Hepatocyte (in vitro differentiated cells): Measurements from ENCODE around the gene SLX9. TPM values are rescaled to one million over a fixed set of nuclear protein-coding genes. Genes with fewer than 3 reads are reported as not detected.
A peak's percentile ranks its signal among the peaks of the same experiment; 100 is the strongest.

ENCODE experiments used
- DNase-seq: peaks from one replicate; pipeline ENCODE4 v3.0.0-alpha.2; 2016; ENCODE audit warnings: low spot score
- H2AFZ ChIP-seq: fragments of 200-600 bp; sonication (generic); 2 replicates; pipeline ENCODE4 v1.6.0; 2016; ENCODE audit warnings: antibody characterized with exemption, mild to moderate bottlenecking
- H3K27ac ChIP-seq: fragments of 200-600 bp; sonication (generic); 2 replicates; pipeline ENCODE4 v1.5.1; 2016; ENCODE audit warnings: mild to moderate bottlenecking
- H3K27me3 ChIP-seq: fragments of 200-600 bp; sonication (generic); 2 replicates; pipeline ENCODE4 v1.6.1; 2016
- H3K36me3 ChIP-seq: fragments of 200-600 bp; sonication (generic); replicated peaks from 2 replicates; pipeline ENCODE4 v1.5.1; 2016; ENCODE audit warnings: low read depth; ENCODE audit not compliant: insufficient read depth
- H3K4me1 ChIP-seq: fragments of 200-600 bp; sonication (generic); 2 replicates; pipeline ENCODE4 v1.5.1; 2016; ENCODE audit warnings: mild to moderate bottlenecking, moderate library complexity; ENCODE audit not compliant: insufficient read depth
- H3K4me2 ChIP-seq: fragments of 200-600 bp; sonication (generic); 2 replicates; pipeline ENCODE4 v1.6.0; 2016
- H3K4me3 ChIP-seq: fragments of 200-600 bp; sonication (generic); 2 replicates; pipeline ENCODE4 v1.5.1; 2016; ENCODE audit warnings: mild to moderate bottlenecking
- H3K79me2 ChIP-seq: fragments of 200-600 bp; sonication (generic); 2 replicates; pipeline ENCODE4 v1.6.0; 2017; ENCODE audit warnings: mild to moderate bottlenecking
- H3K9me2 ChIP-seq: fragments of 200-600 bp; sonication (generic); replicated peaks from 2 replicates; pipeline ENCODE4 v1.6.0; 2017; ENCODE audit warnings: mild to moderate bottlenecking; ENCODE audit not compliant: insufficient read depth
- H3K9me3 ChIP-seq: fragments of 200-600 bp; sonication (generic); 2 replicates; pipeline ENCODE4 v1.5.1; 2016; ENCODE audit warnings: low read depth, mild to moderate bottlenecking
- H4K20me1 ChIP-seq: fragments of 200-600 bp; sonication (generic); 2 replicates; pipeline ENCODE4 v1.6.0; 2016; ENCODE audit warnings: mild to moderate bottlenecking; ENCODE audit not compliant: insufficient read depth, poor library complexity, severe bottlenecking
- CTCF ChIP-seq: fragments of 200-600 bp; sonication (generic); IDR thresholded peaks from 2 replicates; pipeline ENCODE4 v1.5.1; 2016; ENCODE audit warnings: antibody characterized with exemption, mild to moderate bottlenecking; ENCODE audit not compliant: poor library complexity
- EZH2 ChIP-seq: fragments of 200-600 bp; sonication (generic); IDR thresholded peaks from 2 replicates; pipeline ENCODE4 v1.6.1; 2016; ENCODE audit warnings: antibody characterized with exemption, mild to moderate bottlenecking, borderline replicate concordance
- EZH2phosphoT487 ChIP-seq: fragments of 200-600 bp; sonication (generic); IDR thresholded peaks from one replicate; pipeline ENCODE4 v1.6.1; 2018; ENCODE audit warnings: antibody characterized with exemption, mild to moderate bottlenecking, low read depth, moderate library complexity; ENCODE audit not compliant: unreplicated experiment, severe bottlenecking
- WGBS: methylation state at CpG from one replicate; pipeline ENCODE4 v1.1.6; 2016; ENCODE audit warnings: low lambda C conversion rate; ENCODE audit errors: missing lambda C conversion rate; 5-methylcytosine and 5-hydroxymethylcytosine counted together
- polyA plus RNA-seq: library from polyadenylated mRNA; unstranded; fragments of >200 nt; fragmentation: Nextera tagmentation; extraction: Ambion mirVana; gene quantifications from 2 replicates; pipeline ENCODE4 v1.2.1, GENCODE V29; 2016
- total RNA-seq: library from RNA; depleted of rRNA; stranded (reverse); fragments of >200 nt; gene quantifications from 2 replicates; pipeline ENCODE4 v1.2.3, GENCODE V29; 2014

Gene SLX9
- total and polyA plus RNA-seq, 2 experiments from 2014 or later = 16.3 to 33.2 TPM

GRCh38 chr21:44905728-44906090 is 34.1 kb upstream of the SLX9 start:
- 82% methylated on average over 6 of the region's 7 CpGs for WGBS
- Histone ChIP-seq H3K79me2 (no peaks in the 10 kb centered on the region), H3K36me3 (no peaks in the 10 kb centered on the region), H3K27ac (no peak overlapping the region), H3K4me3 (no peak overlapping the region), H3K4me2 (no peak overlapping the region), H3K27me3 (peaks cover 4% of the 10 kb centered on the region), H3K4me1 (peaks cover 5% of the 10 kb centered on the region), H2AFZ (no peak overlapping the region), H3K9me2 (no peaks in the 10 kb centered on the region), H3K9me3 (no peaks in the 10 kb centered on the region), H4K20me1 (no peaks in the 10 kb centered on the region)
- no peak for DNase-seq
- TF ChIP-seq EZH2phosphoT487 (no peak), CTCF (no peak), EZH2 (no peak)

- H3K4me3 ChIP-seq = no peak overlapping the region
- H3K79me2 ChIP-seq = no peaks in the 10 kb centered on the region
- no peaks in the 10 kb centered on the region for H4K20me1 ChIP-seq
- no peak overlapping the region for H3K27ac ChIP-seq
- peaks cover 5% of the 10 kb centered on the region for H3K4me1 ChIP-seq
- peaks cover 4% of the 10 kb centered on the region for H3K27me3 ChIP-seq
- no peaks in the 10 kb centered on the region for H3K9me3 ChIP-seq
- TF ChIP-seq CTCF = no peak
- TF ChIP-seq EZH2phosphoT487 = no peak
- TF ChIP-seq EZH2 = no peak
- H3K36me3 ChIP-seq = no peaks in the 10 kb centered on the region
- peak overlapping the region; percentile 63 for H3K4me2 ChIP-seq
- H3K9me2 ChIP-seq = no peaks in the 10 kb centered on the region
- no peak for DNase-seq
- no peak overlapping the region for H2AFZ ChIP-seq
- 50% methylated on average over 16 of the region's 16 CpGs for WGBS
These were observed 32.4 kb upstream of the SLX9 start for GRCh38 chr21:44907225-44907965.

GRCh38 chr21:44907966-44908895 is 31.6 kb upstream of the SLX9 start:
- H3K9me2 ChIP-seq = no peaks in the 10 kb centered on the region
- TF ChIP-seq CTCF = no peak
- no peak for TF ChIP-seq EZH2
- TF ChIP-seq EZH2phosphoT487 = no peak
- no peak overlapping the region for H3K27ac ChIP-seq
- peak overlapping the region; percentile 63 for H3K4me2 ChIP-seq
- H3K79me2 ChIP-seq = no peaks in the 10 kb centered on the region
- no peak overlapping the region for H2AFZ ChIP-seq
- no peaks in the 10 kb centered on the region for H3K36me3 ChIP-seq
- H3K27me3 ChIP-seq = peaks cover 4% of the 10 kb centered on the region
- DNase-seq = no peak
- H3K9me3 ChIP-seq = no peaks in the 10 kb centered on the region
- H3K4me3 ChIP-seq = no peak overlapping the region
- WGBS = 66% methylated on average over 20 of the region's 25 CpGs
- peaks cover 5% of the 10 kb centered on the region for H3K4me1 ChIP-seq
- no peaks in the 10 kb centered on the region for H4K20me1 ChIP-seq
